ENCODE data around the gene MYO7B. TPM values are rescaled to one million over a fixed set of nuclear protein-coding genes. Genes with fewer than 3 reads are reported as not detected.

MYO7B gene
- total RNA-seq, 2 experiments from 2014 or later = 3.3 TPM; not detected in 1

DNA sequence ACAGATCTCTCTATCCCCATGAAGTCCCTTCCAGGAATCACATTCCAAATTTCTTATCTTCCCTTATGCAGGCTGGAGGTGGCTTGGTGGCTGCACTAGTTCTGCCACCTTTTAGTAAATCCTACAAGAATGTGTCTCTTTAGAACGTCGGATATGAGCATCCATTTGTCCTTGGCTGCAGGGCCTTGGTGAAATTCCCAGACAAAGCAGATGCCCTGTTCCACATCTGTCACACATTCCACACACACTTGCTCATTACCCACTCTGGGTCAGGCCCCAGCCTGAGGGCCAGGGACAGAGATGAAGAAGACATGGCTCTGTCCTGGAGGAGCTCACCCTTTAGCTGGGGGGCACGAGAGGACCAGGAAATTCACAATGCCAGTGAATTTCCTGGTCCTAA, 79.2 kb downstream of the MYO7B start:
- H2AFZ ChIP-seq (ENCODE audit: low read length) = no peak overlapping the region
- DNase-seq (ENCODE audit: low spot score) = no peak
- POLR2A ChIA-PET = interaction anchor here (0.7 kb wide), 1 partner anchor 35 kb away, joined by 3 read pairs; no protein-coding TSS in a partner anchor
- no TSS peak for BruUV-seq (replicated peaks)
- H3K79me2 ChIP-seq (ENCODE audit: insufficient read depth, low read depth, low read length) = no peaks in the 10 kb centered on the region
- no peaks in the 10 kb centered on the region for H3K9me2 ChIP-seq (ENCODE audit: insufficient read depth, low read length)
- H4K20me1 ChIP-seq (ENCODE audit: insufficient read depth, low read length) = no peaks in the 10 kb centered on the region
- H3K9me3 ChIP-seq (ENCODE audit: low read length) = no peaks in the 10 kb centered on the region; the same call in 1 of the 2 replicates
- no peaks in the 10 kb centered on the region for H3K4me1 ChIP-seq (ENCODE audit: insufficient read depth, low read length, poor library complexity, severe bottlenecking)
- intact Hi-C loops (cut with micrococcal nuclease; ENCODE audit: unreplicated experiment) = no loop called here
- H3K36me3 ChIP-seq (ENCODE audit: insufficient read depth, low read length) = no peaks in the 10 kb centered on the region
- CTCF ChIA-PET (ENCODE audit: unreplicated experiment) = no interaction called here
- H3K27ac ChIP-seq (ENCODE audit: low read depth, low read length, poor library complexity, severe bottlenecking) = no peak overlapping the region
- no peak for TF ChIP-seq EZH2phosphoT487 (IDR thresholded peaks at IDR 0.05; ENCODE audit: borderline replicate concordance, low read depth, low read length)
- TF ChIP-seq, protein P1, sequence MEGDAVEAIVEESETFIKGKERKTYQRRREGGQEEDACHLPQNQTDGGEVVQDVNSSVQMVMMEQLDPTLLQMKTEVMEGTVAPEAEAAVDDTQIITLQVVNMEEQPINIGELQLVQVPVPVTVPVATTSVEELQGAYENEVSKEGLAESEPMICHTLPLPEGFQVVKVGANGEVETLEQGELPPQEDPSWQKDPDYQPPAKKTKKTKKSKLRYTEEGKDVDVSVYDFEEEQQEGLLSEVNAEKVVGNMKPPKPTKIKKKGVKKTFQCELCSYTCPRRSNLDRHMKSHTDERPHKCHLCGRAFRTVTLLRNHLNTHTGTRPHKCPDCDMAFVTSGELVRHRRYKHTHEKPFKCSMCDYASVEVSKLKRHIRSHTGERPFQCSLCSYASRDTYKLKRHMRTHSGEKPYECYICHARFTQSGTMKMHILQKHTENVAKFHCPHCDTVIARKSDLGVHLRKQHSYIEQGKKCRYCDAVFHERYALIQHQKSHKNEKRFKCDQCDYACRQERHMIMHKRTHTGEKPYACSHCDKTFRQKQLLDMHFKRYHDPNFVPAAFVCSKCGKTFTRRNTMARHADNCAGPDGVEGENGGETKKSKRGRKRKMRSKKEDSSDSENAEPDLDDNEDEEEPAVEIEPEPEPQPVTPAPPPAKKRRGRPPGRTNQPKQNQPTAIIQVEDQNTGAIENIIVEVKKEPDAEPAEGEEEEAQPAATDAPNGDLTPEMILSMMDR (conservative IDR thresholded peaks at IDR 0.05; ENCODE audit: low read length) = no peak
- H3K4me2 ChIP-seq (ENCODE audit: low read length) = no peak overlapping the region
- H3K4me3 ChIP-seq (ENCODE audit: low read depth, low read length, poor library complexity, severe bottlenecking) = no peak overlapping the region

DNA sequence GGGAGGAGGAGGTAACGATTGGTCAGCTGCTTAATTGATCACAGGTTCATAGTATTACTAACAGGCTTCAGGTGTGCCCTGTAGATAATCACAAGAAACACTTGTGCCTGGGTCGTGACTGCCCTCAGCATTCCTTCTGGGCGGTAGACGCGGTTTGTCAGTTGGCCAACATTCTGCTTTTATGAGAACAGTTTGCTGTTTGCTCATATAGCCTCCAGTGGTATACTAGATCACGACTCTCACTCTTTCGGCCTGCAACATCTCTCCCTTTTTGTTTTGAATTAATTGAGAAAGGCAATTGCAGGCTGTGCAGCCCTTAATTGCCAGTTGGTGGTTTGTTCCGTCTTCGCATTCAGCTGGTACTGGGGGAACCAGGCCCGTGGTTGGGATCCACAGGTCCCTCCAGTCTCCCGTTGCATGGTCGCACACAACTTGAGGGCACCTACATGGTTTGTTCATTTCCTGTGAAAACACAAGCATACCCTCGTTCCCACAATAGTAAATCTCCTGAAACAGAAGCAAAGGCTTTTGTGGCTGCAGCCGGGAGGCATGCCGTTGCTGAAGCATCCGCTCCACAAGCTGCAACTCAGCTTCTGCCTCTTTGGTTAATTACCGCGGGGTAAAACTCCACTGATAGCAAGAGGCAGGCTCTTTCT, 80.2 kb downstream of the MYO7B start:
- intact Hi-C loops (cut with micrococcal nuclease; ENCODE audit: unreplicated experiment) = no loop called here
- BruUV-seq (replicated peaks) = no TSS peak
- POLR2A ChIA-PET = no interaction called here

More for the DNA sequence above, 80.2 kb downstream of the MYO7B start:
- no peak overlapping the region for H3K4me2 ChIP-seq (ENCODE audit: low read length)
- CTCF ChIA-PET (ENCODE audit: unreplicated experiment) = interaction anchor here (0.8 kb wide), 1 partner anchor 23 kb away, joined by 3 read pairs; no protein-coding TSS in a partner anchor
- H3K9me3 ChIP-seq (ENCODE audit: low read length) = no peaks in the 10 kb centered on the region; the same call in 1 of the 2 replicates
- H2AFZ ChIP-seq (ENCODE audit: low read length) = no peak overlapping the region
- no peak for DNase-seq (ENCODE audit: low spot score)
- no peaks in the 10 kb centered on the region for H3K4me1 ChIP-seq (ENCODE audit: insufficient read depth, low read length, poor library complexity, severe bottlenecking)
- no peak overlapping the region for H3K27ac ChIP-seq (ENCODE audit: low read depth, low read length, poor library complexity, severe bottlenecking)
- H3K4me3 ChIP-seq (ENCODE audit: low read depth, low read length, poor library complexity, severe bottlenecking) = no peak overlapping the region
- H3K36me3 ChIP-seq (ENCODE audit: insufficient read depth, low read length) = no peaks in the 10 kb centered on the region
- H4K20me1 ChIP-seq (ENCODE audit: insufficient read depth, low read length) = no peaks in the 10 kb centered on the region
- TF ChIP-seq, protein P1 (conservative IDR thresholded peaks at IDR 0.05; ENCODE audit: low read length) = no peak
- no peak for TF ChIP-seq EZH2phosphoT487 (IDR thresholded peaks at IDR 0.05; ENCODE audit: borderline replicate concordance, low read depth, low read length)
- H3K79me2 ChIP-seq (ENCODE audit: insufficient read depth, low read depth, low read length) = no peaks in the 10 kb centered on the region
- H3K9me2 ChIP-seq (ENCODE audit: insufficient read depth, low read length) = no peaks in the 10 kb centered on the region
